Heart left ventricle (tissue), 16 donors: ENCODE measurements around the gene ZNF483. TPM values are rescaled to one million over a fixed set of nuclear protein-coding genes. Genes with fewer than 3 reads are reported as not detected.

Experiments
- ATAC-seq, 4 donors: fragments of 200-7000 bp; cut with Tn5 transposase; one replicate each; pipeline ENCODE4 v1.9.1; 2020 to 2022; ENCODE audit warnings: moderate library complexity in 4 of 4, mild to moderate bottlenecking in 3 of 4, moderate number of reproducible peaks in 1 of 4
- DNase-seq, 5 donors: peaks; one replicate each; pipeline ENCODE4 v3.0.0-alpha.2; 2020
- H3K27ac ChIP-seq, 12 donors: fragments of 200-600 bp; sonication (generic) in 4 of 12; one replicate each; pipeline versions ENCODE4 v1.5.0 to v1.8.0; 2016 to 2022; ENCODE audit warnings: mild to moderate bottlenecking in 2 of 12
- H3K27me3 ChIP-seq, 9 donors: fragments of 200-600 bp; sonication (generic) in 2 of 9; one replicate each; pipeline versions ENCODE4 v1.5.1 to v1.8.0; 2016 to 2022; ENCODE audit warnings: mild to moderate bottlenecking in 3 of 9
- H3K36me3 ChIP-seq, 9 donors: fragments of 200-600 bp; sonication (generic) in 2 of 9; one replicate each; pipeline versions ENCODE4 v1.5.0 to v1.8.0; 2018 to 2022; ENCODE audit warnings: mild to moderate bottlenecking in 2 of 9
- H3K4me1 ChIP-seq, 12 donors: fragments of 200-600 bp; sonication (generic) in 4 of 12; one replicate each; pipeline versions ENCODE4 v1.5.0 to v1.8.0; 2016 to 2022; ENCODE audit warnings: mild to moderate bottlenecking in 3 of 12
- H3K4me3 ChIP-seq, 12 donors: fragments of 200-600 bp; sonication (generic) in 4 of 12; one replicate each; pipeline versions ENCODE4 v1.5.0 to v1.8.0; 2017 to 2022; ENCODE audit warnings: mild to moderate bottlenecking in 9 of 12, moderate library complexity in 4 of 12
- H3K9me3 ChIP-seq, 12 donors: fragments of 200-600 bp; sonication (generic) in 4 of 12; one replicate each; pipeline versions ENCODE4 v1.5.0 to v1.8.0; 2016 to 2022; ENCODE audit warnings: mild to moderate bottlenecking in 1 of 12
- POLR2A ChIP-seq, 2 donors: fragments of 450-650 bp; IDR thresholded peaks; one replicate each; pipeline ENCODE4 v1.6.1; 2017; ENCODE audit warnings: antibody characterized with exemption in 2 of 2, mild to moderate bottlenecking in 2 of 2, moderate library complexity in 2 of 2
- WGBS, 4 donors: extraction: QIAGEN DNeasy Blood & Tissue Kit in 2 of 4; methylation state at CpG; one replicate each; pipeline versions ENCODE4 v1.1.5 to v1.1.7; 2013 to 2018; 5-methylcytosine and 5-hydroxymethylcytosine counted together
- intact Hi-C, 10 donors: fragments of 100-400 bp; cut with DNase I; formaldehyde crosslinking; loops; one replicate each; pipeline versions ENCODE4 v1.11.1 to v1.14.2; 2022
- polyA plus RNA-seq, 2 donors: library from polyadenylated mRNA; stranded (reverse); fragments of 200-250 nt; gene quantifications; one replicate each; pipeline ENCODE4 v1.2.3, GENCODE V29; 2013
- total RNA-seq, 9 donors: library from RNA; depleted of rRNA in 2 of 9; stranded (reverse); fragments of >200 nt in 2 of 9; fragmentation: NEBNext Ultra II Directional in 3 of 9; extraction: Animal tissue kit (Norgen Biotek cat#: 25700) in 3 of 9; gene quantifications; one replicate each; pipeline versions ENCODE4 v1.1.0 to v1.2.4, GENCODE V29; 2016 to 2023
- TF ChIP-seq, protein P1 (sequence below), 12 donors: fragments of 200-600 bp; sonication (generic) in 4 of 12; IDR thresholded peaks; one replicate each; pipeline versions ENCODE4 v1.5.0 to v1.8.0; 2018 to 2022; ENCODE audit warnings: antibody characterized with exemption in 12 of 12, mild to moderate bottlenecking in 5 of 12
- donor health status: ischemic (EF 13 %, LVEDD 7.1; RV severe dilation, severe dysfunction).
- donor health status: healthy with polysubstance abuse.
- donor health status: DM: no; HTN: yes; CAD: no.
- donor health status: DM: no; HTN: no; CAD: no.
- donor health status: ischemic (EF 25% LVEDD 6.9; RV normal size, moderate dysfunction).
- donor health status: ischemic (EF 25% LVEDD 5.7; RV mildly dilated, moderate dysfunction).
- donor health status: healthy.
- donor health status: DM: yes; HTN: yes; CAD: no.
- donor health status: ischemic (EF 35%, LVEDD 5.7; RV mildly dilated, moderate dysfunction).
- donor health status: nonischemic (EF 11% LVEDD 7.7; RV severe dilation, severe dysfunction).
- donor health status: DM: yes; HTN: yes; CAD: no.
- donor health status: PGD.
- donor health status: ischemic (EF 29% LVEDD 5.4; RV normal size, mild dysfunction).
- donor health status: nonischemic (EF 23%, LVEDD 6.1; RV moderate dilation, normal function).

Gene ZNF483
- total and polyA plus RNA-seq, 11 donors: 0.22 to 13.9 (median 5.2) TPM

GRCh38 chr9:111598733-111599091, 73.7 kb downstream of the ZNF483 start:
- no peaks in the 10 kb centered on the region for H3K27me3 ChIP-seq
- H3K9me3 ChIP-seq: no peaks in the 10 kb centered on the region
- 1 to 2% (median 1%) methylated on average over 16 of the region's 16 CpGs for WGBS, 4 donors
- intact Hi-C loops: loop anchor here in 4 of 10 donors (2.0 to 10.0 kb wide), 8 partner anchors 32 to 484 kb away; partner anchors contain the start of genes DNAJC25 (in 3 of the 4) and UGCG (in 1 of the 4)
- peaks cover 0 to 36% (median 26%) of the 10 kb centered on the region in 9 donors for H3K36me3 ChIP-seq
- ATAC-seq (peak in 2 of 4 donors; percentile 4 to 56), DNase-seq (peak in 2 of 5 donors; percentile 39 to 42)
- H3K27ac ChIP-seq: peak overlapping the region; percentile 54 to 93 (median 86)
- peaks cover 0 to 29% (median 2%) of the 10 kb centered on the region in 12 donors for H3K4me1 ChIP-seq
- H3K4me3 ChIP-seq: peak overlapping the region; percentile 68 to 92 (median 76)
- TF ChIP-seq, protein P1, sequence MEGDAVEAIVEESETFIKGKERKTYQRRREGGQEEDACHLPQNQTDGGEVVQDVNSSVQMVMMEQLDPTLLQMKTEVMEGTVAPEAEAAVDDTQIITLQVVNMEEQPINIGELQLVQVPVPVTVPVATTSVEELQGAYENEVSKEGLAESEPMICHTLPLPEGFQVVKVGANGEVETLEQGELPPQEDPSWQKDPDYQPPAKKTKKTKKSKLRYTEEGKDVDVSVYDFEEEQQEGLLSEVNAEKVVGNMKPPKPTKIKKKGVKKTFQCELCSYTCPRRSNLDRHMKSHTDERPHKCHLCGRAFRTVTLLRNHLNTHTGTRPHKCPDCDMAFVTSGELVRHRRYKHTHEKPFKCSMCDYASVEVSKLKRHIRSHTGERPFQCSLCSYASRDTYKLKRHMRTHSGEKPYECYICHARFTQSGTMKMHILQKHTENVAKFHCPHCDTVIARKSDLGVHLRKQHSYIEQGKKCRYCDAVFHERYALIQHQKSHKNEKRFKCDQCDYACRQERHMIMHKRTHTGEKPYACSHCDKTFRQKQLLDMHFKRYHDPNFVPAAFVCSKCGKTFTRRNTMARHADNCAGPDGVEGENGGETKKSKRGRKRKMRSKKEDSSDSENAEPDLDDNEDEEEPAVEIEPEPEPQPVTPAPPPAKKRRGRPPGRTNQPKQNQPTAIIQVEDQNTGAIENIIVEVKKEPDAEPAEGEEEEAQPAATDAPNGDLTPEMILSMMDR (IDR thresholded peaks at IDR 0.05): no peak
- TF ChIP-seq POLR2A (IDR thresholded peaks at IDR 0.05): no peak

- peak; percentile 88 to 94 (median 91) for DNase-seq
- TF ChIP-seq, protein P1 (IDR thresholded peaks at IDR 0.05): no peak
- peak in 1 of 2 donors; percentile 47 for TF ChIP-seq POLR2A (IDR thresholded peaks at IDR 0.05)
- Histone ChIP-seq H3K27me3 (no peaks in the 10 kb centered on the region), H3K4me3 (peak within 1 kb of the TSS; percentile 68 to 92 (median 76)), H3K27ac (peak within 1 kb of the TSS; percentile 54 to 93 (median 86)), H3K36me3 (peaks cover 0 to 30% (median 20%) of the 10 kb centered on the region in 9 donors), H3K4me1 (peaks cover 0 to 29% (median 2%) of the 10 kb centered on the region in 12 donors), H3K9me3 (no peaks in the 10 kb centered on the region)
- 0 to 2% (median 1%) methylated on average over 34 to 64 of the region's 64 CpGs for WGBS, 4 donors
- intact Hi-C loops: loop anchor here in 4 of 10 donors (2.0 to 10.0 kb wide), 8 partner anchors 31 to 483 kb away; partner anchors contain the start of genes DNAJC25 (in 3 of the 4) and UGCG (in 1 of the 4)
- ATAC-seq: peak; percentile 72 to 94 (median 92)
Observed at GRCh38 chr9:111599092-111599954, 74.3 kb downstream of the ZNF483 start, which contains the start of gene PTGR1. PTGR1 (minus strand) TSS chr9:111599647; CDS start chr9:111597422, 2,225 bp downstream.

- H3K27me3 ChIP-seq: no peaks in the 10 kb centered on the region
- H3K36me3 ChIP-seq: peaks cover 0 to 24% (median 17%) of the 10 kb centered on the region in 9 donors
- H3K4me1 ChIP-seq: peaks cover 0 to 29% (median 2%) of the 10 kb centered on the region in 12 donors
- intact Hi-C loops: loop anchor here in 4 of 10 donors (2.0 to 10.0 kb wide), 9 partner anchors 31 to 483 kb away; partner anchors contain the start of genes DNAJC25 (in 3 of the 4), ECPAS (in 1 of the 4) and UGCG (in 1 of the 4)
- H3K4me3 ChIP-seq: peak overlapping the region; percentile 68 to 92 (median 76)
- no peaks in the 10 kb centered on the region for H3K9me3 ChIP-seq
- peak overlapping the region in 11 of 12 donors; percentile 74 to 93 (median 88) for H3K27ac ChIP-seq
- ATAC-seq (peak in 3 of 4 donors; percentile 4 to 12 (median 7)), DNase-seq (peak in 2 of 5 donors; percentile 10 to 57)
- 36 to 100% (median 43%) methylated on average over 2 to 17 of the region's 17 CpGs for WGBS, 4 donors
- TF ChIP-seq, protein P1 (IDR thresholded peaks at IDR 0.05): no peak
- TF ChIP-seq POLR2A (IDR thresholded peaks at IDR 0.05): no peak
Observed at GRCh38 chr9:111599955-111600343, 75.0 kb downstream of the ZNF483 start.
